ENCODE data around the gene KLLN.

DNA sequence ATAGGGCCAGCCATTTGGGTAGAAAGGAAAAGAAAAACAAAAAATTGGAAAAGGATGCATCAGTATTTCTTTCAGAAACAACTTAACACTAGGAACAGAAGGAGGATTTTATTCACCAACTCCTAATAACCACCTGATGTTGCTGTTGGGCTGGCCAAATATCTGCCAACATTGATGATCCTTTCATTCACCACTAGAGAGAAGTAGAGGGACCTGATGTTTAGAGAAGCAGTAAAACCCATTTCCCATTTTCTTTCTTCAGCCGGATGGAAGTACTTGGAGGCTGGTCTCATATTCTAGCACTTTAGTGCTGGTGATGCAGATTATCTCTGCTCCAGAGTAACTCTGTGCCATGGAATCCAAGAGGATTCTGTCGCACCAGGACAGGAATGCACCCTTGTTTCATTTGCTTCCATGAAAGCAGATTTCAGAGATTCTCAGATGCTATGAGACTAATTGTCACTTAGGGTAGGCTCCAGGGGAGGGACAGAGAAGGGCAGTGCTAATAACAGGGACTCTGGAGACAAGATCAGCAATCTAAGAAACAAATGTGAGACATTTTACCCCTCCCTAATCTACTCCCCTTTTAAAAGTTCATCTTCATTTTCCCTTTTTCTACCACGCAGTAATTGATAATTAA is 3.1 kb downstream of the KLLN start:
- TF ChIP-seq GATA3 (IDR thresholded peaks at IDR 0.05; ENCODE audit: low read depth, low read length) (no peak), GATA2 (IDR thresholded peaks at IDR 0.05; ENCODE audit: low read depth, low read length) (0 out of 2 replicates have a peak, but pooled peaks have one; percentile 5)
